Measurements from ENCODE around the gene MYH11. TPM values are rescaled to one million over a fixed set of nuclear protein-coding genes. Genes with fewer than 3 reads are reported as not detected.
"Not testable (repeated sequence)": the region's sequence is repeated elsewhere in the genome, so short reads cannot be mapped to it uniquely, and the experiment has no call there.

Gene MYH11
- total RNA-seq, 1 donor from 2014 or later: not detected

- peaks cover 19% of the 10 kb centered on the region for H3K27me3 Mint-ChIP-seq (ENCODE audit: low read depth)
- H3K4me1 Mint-ChIP-seq (ENCODE audit: low read depth); intact Hi-C loops (cut with micrococcal nuclease); H3K9me3 Mint-ChIP-seq; H3K36me3 Mint-ChIP-seq (ENCODE audit: low read depth); H3K4me3 Mint-ChIP-seq (ENCODE audit: low read depth); H3K27ac Mint-ChIP-seq; DNase-seq (ENCODE audit: low spot score): not testable (repeated sequence)
Measured at GRCh38 chr16:15850555-15850954, 6.3 kb downstream of the MYH11 start.

- H3K27me3 Mint-ChIP-seq (ENCODE audit: low read depth): peaks cover 13% of the 10 kb centered on the region
- no peak for DNase-seq (ENCODE audit: low spot score)
- H3K4me3 Mint-ChIP-seq (ENCODE audit: low read depth): no peak overlapping the region
- H3K36me3 Mint-ChIP-seq (ENCODE audit: low read depth): no peaks in the 10 kb centered on the region
- H3K9me3 Mint-ChIP-seq: no peaks in the 10 kb centered on the region
- H3K27ac Mint-ChIP-seq: no peak overlapping the region
- no peaks in the 10 kb centered on the region for H3K4me1 Mint-ChIP-seq (ENCODE audit: low read depth)
- intact Hi-C loops (cut with micrococcal nuclease): no loop called here
Measured at GRCh38 chr16:15849209-15849981, 7.4 kb downstream of the MYH11 start.

GRCh38 chr16:15847611-15848175, 9.1 kb downstream of the MYH11 start:
- Mint-ChIP-seq H3K36me3 (ENCODE audit: low read depth) (no peaks in the 10 kb centered on the region), H3K4me3 (ENCODE audit: low read depth) (no peak overlapping the region), H3K27ac (no peak overlapping the region), H3K9me3 (no peaks in the 10 kb centered on the region), H3K4me1 (ENCODE audit: low read depth) (no peaks in the 10 kb centered on the region), H3K27me3 (ENCODE audit: low read depth) (peaks cover 8% of the 10 kb centered on the region)
- DNase-seq (ENCODE audit: low spot score): no peak
- intact Hi-C loops (cut with micrococcal nuclease): no loop called here

- Mint-ChIP-seq H3K9me3 (no peaks in the 10 kb centered on the region), H3K27ac (no peak overlapping the region), H3K27me3 (ENCODE audit: low read depth) (peaks cover 7% of the 10 kb centered on the region), H3K36me3 (ENCODE audit: low read depth) (no peaks in the 10 kb centered on the region), H3K4me1 (ENCODE audit: low read depth) (no peaks in the 10 kb centered on the region), H3K4me3 (ENCODE audit: low read depth) (no peak overlapping the region)
- DNase-seq (ENCODE audit: low spot score): no peak
- intact Hi-C loops (cut with micrococcal nuclease): no loop called here
Measured at GRCh38 chr16:15846510-15846909, 10.3 kb downstream of the MYH11 start.

- Mint-ChIP-seq H3K4me1 (ENCODE audit: low read depth) (no peaks in the 10 kb centered on the region), H3K27ac (no peak overlapping the region), H3K9me3 (no peaks in the 10 kb centered on the region), H3K36me3 (ENCODE audit: low read depth) (no peaks in the 10 kb centered on the region), H3K4me3 (ENCODE audit: low read depth) (no peak overlapping the region), H3K27me3 (ENCODE audit: low read depth) (peaks cover 6% of the 10 kb centered on the region)
- intact Hi-C loops (cut with micrococcal nuclease): no loop called here
- DNase-seq (ENCODE audit: low spot score): no peak
Measured at GRCh38 chr16:15843635-15844279, 13.1 kb downstream of the MYH11 start.

- H3K9me3 Mint-ChIP-seq; H3K27me3 Mint-ChIP-seq (ENCODE audit: low read depth); H3K27ac Mint-ChIP-seq; H3K36me3 Mint-ChIP-seq (ENCODE audit: low read depth); intact Hi-C loops (cut with micrococcal nuclease); H3K4me3 Mint-ChIP-seq (ENCODE audit: low read depth); DNase-seq (ENCODE audit: low spot score); H3K4me1 Mint-ChIP-seq (ENCODE audit: low read depth): not testable (repeated sequence)
Measured at GRCh38 chr16:15839204-15839603, 17.6 kb downstream of the MYH11 start.

- H3K4me1 Mint-ChIP-seq (ENCODE audit: low read depth): peaks cover 9% of the 10 kb centered on the region
- intact Hi-C loops (cut with micrococcal nuclease): no loop called here
- H3K9me3 Mint-ChIP-seq: no peaks in the 10 kb centered on the region
- H3K4me3 Mint-ChIP-seq (ENCODE audit: low read depth): no peak overlapping the region
- DNase-seq (ENCODE audit: low spot score): no peak
- H3K27me3 Mint-ChIP-seq (ENCODE audit: low read depth): peaks cover 6% of the 10 kb centered on the region
- no peak overlapping the region for H3K27ac Mint-ChIP-seq
- no peaks in the 10 kb centered on the region for H3K36me3 Mint-ChIP-seq (ENCODE audit: low read depth)
Measured at GRCh38 chr16:15837761-15838160, 19.1 kb downstream of the MYH11 start.

- no peaks in the 10 kb centered on the region for H3K36me3 Mint-ChIP-seq (ENCODE audit: low read depth)
- H3K9me3 Mint-ChIP-seq: no peaks in the 10 kb centered on the region
- no peak overlapping the region for H3K27ac Mint-ChIP-seq
- peaks cover 6% of the 10 kb centered on the region for H3K27me3 Mint-ChIP-seq (ENCODE audit: low read depth)
- DNase-seq (ENCODE audit: low spot score): no peak
- H3K4me1 Mint-ChIP-seq (ENCODE audit: low read depth): peaks cover 9% of the 10 kb centered on the region
- intact Hi-C loops (cut with micrococcal nuclease): no loop called here
- no peak overlapping the region for H3K4me3 Mint-ChIP-seq (ENCODE audit: low read depth)
Measured at GRCh38 chr16:15836965-15837611, 19.7 kb downstream of the MYH11 start.

GRCh38 chr16:15836074-15836473, 20.8 kb downstream of the MYH11 start:
- no peaks in the 10 kb centered on the region for H3K36me3 Mint-ChIP-seq (ENCODE audit: low read depth)
- H3K27ac Mint-ChIP-seq: no peak overlapping the region
- no peak for DNase-seq (ENCODE audit: low spot score)
- peaks cover 9% of the 10 kb centered on the region for H3K4me1 Mint-ChIP-seq (ENCODE audit: low read depth)
- no peak overlapping the region for H3K4me3 Mint-ChIP-seq (ENCODE audit: low read depth)
- no peaks in the 10 kb centered on the region for H3K9me3 Mint-ChIP-seq
- peaks cover 6% of the 10 kb centered on the region for H3K27me3 Mint-ChIP-seq (ENCODE audit: low read depth)
- intact Hi-C loops (cut with micrococcal nuclease): no loop called here

- no peaks in the 10 kb centered on the region for H3K9me3 Mint-ChIP-seq
- H3K4me1 Mint-ChIP-seq (ENCODE audit: low read depth): peaks cover 9% of the 10 kb centered on the region
- no peak for DNase-seq (ENCODE audit: low spot score)
Measured at GRCh38 chr16:15835136-15835878, 21.5 kb downstream of the MYH11 start.

GRCh38 chr16:15834502-15834901, 22.3 kb downstream of the MYH11 start:
- no peak overlapping the region for H3K4me3 Mint-ChIP-seq (ENCODE audit: low read depth)
- peaks cover 9% of the 10 kb centered on the region for H3K4me1 Mint-ChIP-seq (ENCODE audit: low read depth)
- no peaks in the 10 kb centered on the region for H3K9me3 Mint-ChIP-seq
- H3K27me3 Mint-ChIP-seq (ENCODE audit: low read depth): peaks cover 6% of the 10 kb centered on the region
- H3K27ac Mint-ChIP-seq: no peak overlapping the region
- DNase-seq (ENCODE audit: low spot score): no peak
- intact Hi-C loops (cut with micrococcal nuclease): no loop called here
- no peaks in the 10 kb centered on the region for H3K36me3 Mint-ChIP-seq (ENCODE audit: low read depth)

More at GRCh38 chr16:15835136-15835878, 21.5 kb downstream of the MYH11 start:
- intact Hi-C loops (cut with micrococcal nuclease): no loop called here
- Mint-ChIP-seq H3K27ac (peak overlapping the region; percentile 14), H3K4me3 (ENCODE audit: low read depth) (no peak overlapping the region), H3K27me3 (ENCODE audit: low read depth) (peaks cover 6% of the 10 kb centered on the region), H3K36me3 (ENCODE audit: low read depth) (no peaks in the 10 kb centered on the region)

GRCh38 chr16:15833541-15833940, 23.3 kb downstream of the MYH11 start:
- H3K27ac Mint-ChIP-seq: no peak overlapping the region
- no peak for DNase-seq (ENCODE audit: low spot score)
- intact Hi-C loops (cut with micrococcal nuclease): no loop called here
- peaks cover 6% of the 10 kb centered on the region for H3K27me3 Mint-ChIP-seq (ENCODE audit: low read depth)
- H3K9me3 Mint-ChIP-seq: no peaks in the 10 kb centered on the region
- H3K4me1 Mint-ChIP-seq (ENCODE audit: low read depth): peaks cover 9% of the 10 kb centered on the region
- no peak overlapping the region for H3K4me3 Mint-ChIP-seq (ENCODE audit: low read depth)
- no peaks in the 10 kb centered on the region for H3K36me3 Mint-ChIP-seq (ENCODE audit: low read depth)
